T-helper 2 cell treated with Interferon-gamma antibody and Interleukin-4, amounts not matched to agents 100 ng/mL and 5 ng/mL, for 36 hours (primary cell): Measurements from ENCODE around the gene PPM1L. TPM values are rescaled to one million over a fixed set of nuclear protein-coding genes. Genes with fewer than 3 reads are reported as not detected.

Experiments used
- intact Hi-C: fragments of 100-400 bp; cut with micrococcal nuclease; formaldehyde crosslinking; loops from one replicate; pipeline ENCODE4 v1.15.1; 2023
- total RNA-seq: library from RNA; stranded (reverse); gene quantifications from 2 replicates; pipeline ENCODE4 v1.2.3, GENCODE V29; 2022

Gene PPM1L
- total RNA-seq, 1 donor from 2014 or later: 2.6 TPM

DNA sequence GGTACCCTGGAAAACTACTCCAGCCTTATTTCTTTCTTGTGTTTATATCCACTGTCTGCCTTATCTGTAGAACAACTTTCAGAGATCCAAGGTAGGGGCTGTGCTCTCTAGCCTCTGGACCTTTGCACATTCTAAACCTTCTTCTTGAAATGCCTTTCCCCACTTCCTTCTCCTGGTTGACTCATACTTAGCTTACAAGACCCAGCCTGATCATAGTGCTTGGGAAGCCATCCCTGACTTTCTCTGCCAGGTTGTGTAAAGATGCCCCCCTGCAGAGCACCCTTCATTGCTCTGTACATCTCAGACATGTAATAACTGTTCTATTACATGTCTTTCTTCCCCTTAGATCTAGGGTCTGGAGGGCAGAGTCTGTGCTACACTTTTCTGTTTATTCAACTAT, 50.1 kb downstream of the PPM1L start:
- intact Hi-C loops: no loop called here

DNA sequence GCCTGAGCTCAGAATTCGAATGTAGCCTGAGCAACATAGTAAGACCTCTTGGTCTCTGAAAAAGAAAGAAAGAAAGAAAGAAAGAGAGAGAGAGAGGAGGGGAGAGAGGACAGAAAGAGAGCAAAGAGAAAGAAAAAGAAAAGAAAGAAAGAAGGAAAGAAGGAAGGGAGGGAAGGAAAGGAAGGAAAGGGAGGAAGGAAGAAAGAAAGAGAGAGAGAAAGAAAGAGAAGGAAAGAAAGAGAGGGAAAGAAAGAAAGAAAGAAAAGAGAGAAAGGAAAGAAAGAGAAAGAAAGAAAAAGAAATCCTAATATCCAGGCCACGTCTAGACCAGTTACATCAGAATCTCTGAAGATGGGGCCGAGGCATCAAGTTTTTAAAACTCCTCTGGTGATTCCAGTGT, 50.7 kb downstream of the PPM1L start:
- intact Hi-C loops: no loop called here

DNA sequence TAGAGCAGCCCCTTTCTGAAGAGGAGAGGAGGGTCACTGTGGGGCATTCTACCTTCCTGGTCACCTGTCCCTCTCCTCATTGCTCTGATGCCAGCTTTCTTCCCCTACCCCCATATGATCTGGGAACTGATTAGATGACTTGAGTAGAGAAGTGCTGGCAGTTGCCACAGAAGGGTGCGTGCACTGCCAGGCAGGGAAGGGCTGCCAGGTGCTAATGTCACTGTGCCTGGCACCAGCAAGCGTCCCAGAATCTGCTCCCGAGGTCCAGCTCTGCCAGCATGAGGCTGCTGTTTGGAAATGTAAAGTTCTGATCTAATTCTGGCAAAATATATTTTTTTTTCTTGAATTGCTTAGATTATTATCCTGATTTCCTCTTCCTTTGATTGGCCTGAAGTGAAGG, 52.8 kb downstream of the PPM1L start:
- intact Hi-C loops: no loop called here

DNA sequence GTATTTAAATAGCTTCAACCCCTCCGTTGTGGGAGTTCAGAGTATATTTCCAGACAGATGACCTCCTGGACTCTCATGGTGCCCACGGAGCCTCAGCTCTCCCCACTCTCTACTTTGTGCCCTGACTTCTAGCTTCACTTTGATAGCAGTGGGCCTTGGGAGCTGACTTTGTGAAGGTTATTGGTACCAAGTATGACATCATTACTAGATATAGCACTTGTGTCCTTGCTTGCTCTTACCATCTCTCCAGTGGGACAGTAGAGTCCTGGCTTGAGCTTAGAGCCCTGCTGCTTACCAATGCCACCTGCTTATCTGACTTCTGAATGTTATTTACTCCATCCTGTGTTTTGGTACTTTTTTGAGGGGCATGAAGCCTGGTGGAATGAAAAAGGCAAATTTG, 53.4 kb downstream of the PPM1L start:
- intact Hi-C loops: no loop called here

DNA sequence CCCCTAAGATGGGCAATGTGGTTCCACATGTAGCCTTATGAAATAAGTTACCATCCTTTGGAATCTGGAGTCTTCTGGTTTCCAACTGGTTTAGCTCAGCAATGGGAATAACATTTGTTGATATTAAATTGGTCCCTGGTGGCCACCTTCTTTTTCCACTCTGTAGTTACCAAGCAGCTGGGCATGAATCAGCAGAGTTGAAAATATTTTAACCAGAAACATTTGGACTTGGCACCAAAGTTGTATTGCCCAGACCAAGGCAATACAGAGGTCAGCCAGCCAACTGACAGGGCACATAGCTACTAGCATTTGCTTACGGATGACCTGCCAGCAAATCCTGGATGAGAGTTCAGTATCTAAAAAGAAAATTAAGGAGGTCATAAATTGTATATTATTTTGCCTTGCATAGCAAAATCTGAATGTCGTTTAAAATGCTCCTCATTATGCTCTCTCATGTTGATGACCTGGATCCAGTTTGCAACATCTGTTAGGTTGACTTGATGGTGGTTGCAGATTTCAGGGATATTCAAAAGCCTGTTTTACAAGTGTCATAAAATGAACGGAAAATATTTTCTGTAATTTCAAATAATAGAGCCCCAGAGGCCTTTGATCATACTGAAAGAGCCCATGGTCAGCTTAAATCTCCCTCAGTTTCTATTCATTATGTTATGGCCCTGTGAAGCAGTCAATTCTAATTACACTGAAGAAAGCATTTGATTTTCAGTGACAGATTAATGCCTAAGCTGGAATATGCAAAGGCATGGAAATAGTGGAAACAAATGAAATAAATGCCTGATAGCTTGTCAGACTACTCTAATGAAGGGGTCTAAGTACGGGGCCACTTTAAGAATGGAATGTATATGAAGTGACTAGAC, 54.6 kb downstream of the PPM1L start:
- intact Hi-C loops: no loop called here

DNA sequence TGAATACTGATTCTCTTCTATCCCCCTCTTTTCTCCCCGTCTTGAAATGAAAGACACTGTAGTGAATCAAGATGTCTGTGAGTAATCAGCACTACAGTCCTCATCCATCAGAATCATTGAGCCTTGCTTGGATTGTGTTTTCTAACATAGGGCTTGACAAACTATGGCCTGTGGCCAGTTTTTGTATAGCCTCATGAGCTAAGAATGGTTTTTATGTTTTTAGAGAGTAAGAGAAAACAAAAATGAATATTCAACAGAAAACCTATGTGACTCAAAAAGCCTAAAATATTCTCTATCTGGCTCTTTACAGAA, 55.2 kb downstream of the PPM1L start:
- intact Hi-C loops: no loop called here

DNA sequence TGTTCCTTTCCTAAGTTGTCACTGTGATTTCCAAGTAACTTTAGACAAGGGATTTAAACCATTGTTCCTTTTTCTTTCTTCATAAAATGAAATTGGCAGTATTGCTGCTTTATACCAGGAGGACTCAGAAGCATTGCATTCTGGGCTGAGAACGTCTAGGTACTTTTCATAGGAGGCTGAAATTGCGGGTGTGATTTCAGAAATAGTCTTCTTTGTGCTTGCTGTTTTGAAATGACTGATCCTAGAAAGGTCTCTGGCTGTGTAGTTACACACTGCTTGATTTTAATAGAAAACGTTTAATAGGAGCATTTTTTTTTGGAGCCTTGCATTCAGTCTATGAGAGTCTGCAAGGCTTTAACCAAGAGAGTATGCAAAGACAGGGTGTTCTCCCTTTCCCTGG, 56.3 kb downstream of the PPM1L start:
- intact Hi-C loops: no loop called here

DNA sequence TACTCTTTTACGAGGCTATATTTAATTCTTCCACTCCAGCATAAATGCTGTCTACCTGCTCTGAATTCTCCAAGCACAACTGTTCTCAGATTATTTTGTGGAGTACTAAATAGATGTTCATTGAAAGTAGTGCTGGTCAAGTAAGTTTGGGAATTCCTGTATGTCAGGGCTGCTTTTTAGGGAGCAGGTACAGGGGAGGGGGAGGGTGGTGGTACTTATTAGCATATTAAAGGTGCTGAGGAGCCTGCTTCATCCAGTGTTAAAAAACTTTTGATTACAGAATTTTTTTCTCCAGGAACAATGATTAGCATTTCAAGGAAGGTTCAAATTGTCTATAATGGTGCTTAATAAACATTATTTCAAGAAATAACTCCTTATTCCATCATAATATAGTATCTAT, 59.2 kb downstream of the PPM1L start:
- intact Hi-C loops: no loop called here

DNA sequence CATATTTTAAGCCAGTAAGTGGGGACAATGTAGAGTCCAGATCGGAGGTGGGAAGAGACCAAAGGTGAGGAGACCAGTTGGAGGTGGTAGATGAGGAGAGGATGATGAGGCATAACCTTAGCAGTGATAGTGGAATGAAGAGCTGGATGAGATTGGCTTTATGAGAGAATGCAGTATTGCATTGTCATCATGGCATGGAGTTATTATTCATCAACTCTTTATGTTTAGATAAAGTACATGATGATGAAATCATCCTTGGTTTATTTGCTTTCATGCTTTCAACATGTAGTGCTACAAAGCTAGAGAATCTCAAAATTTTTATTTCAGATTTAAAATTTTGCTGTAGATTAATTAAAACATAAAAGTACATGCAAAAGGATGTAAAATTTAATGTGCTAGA, 64.0 kb downstream of the PPM1L start:
- intact Hi-C loops: no loop called here

DNA sequence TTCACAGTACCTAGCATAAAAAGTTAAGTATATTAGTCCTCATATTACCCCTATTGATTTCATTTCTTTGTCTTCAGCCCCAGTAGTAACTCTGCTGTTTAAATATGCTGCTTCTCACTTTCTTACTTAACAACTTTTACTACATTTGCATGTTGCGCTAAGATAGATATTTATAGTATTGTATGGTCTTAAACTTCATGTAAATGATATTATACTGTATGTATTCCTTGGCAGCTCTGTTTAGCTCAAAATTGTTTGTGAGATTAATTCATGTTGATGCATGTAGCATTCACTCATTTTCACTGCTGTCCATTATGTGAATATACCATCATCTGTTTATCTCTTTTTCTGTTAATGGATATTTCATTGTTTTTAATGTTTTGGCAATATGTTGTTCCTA, 64.4 kb downstream of the PPM1L start:
- intact Hi-C loops: no loop called here

DNA sequence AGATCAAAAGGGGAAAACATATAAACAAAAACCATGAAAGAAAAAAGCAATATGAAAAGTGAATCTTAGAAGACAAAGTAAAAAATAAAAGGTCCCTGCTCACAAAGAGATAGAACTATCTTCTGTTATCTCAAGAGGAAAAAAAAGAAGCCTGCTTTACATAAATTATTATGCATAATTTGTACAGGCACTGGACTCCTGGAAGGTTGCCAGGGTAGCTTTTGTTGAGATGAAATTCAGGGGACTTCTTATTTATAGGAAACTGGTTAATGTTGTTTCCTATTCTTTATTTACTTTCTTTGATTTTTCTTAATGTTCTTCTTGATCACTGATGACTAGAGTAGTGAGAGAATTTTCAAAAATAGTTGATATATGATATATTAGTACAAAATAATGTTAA, 66.9 kb downstream of the PPM1L start:
- intact Hi-C loops: no loop called here

DNA sequence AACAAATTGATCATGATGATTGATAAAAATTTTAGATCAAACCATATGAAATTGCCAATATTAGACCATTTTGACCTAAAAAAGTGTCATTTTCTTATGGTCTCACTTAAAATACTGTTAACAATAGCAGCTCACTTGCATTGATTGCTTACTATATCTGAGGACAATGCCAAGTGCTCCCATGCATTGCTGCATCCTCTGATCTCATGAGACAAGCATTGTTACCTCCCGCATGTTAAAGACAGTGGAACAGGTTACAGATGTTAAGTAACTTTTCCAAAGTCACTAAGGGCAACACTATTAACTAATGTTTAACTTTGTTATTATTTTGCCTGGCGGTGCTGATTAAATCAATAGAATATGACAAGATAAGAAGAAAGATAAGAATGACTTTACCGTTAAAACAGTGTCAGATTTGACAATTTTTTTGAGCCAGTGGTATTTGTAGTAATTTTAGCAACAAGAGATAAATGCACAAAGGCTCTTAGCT, 69.3 kb downstream of the PPM1L start:
- intact Hi-C loops: no loop called here

DNA sequence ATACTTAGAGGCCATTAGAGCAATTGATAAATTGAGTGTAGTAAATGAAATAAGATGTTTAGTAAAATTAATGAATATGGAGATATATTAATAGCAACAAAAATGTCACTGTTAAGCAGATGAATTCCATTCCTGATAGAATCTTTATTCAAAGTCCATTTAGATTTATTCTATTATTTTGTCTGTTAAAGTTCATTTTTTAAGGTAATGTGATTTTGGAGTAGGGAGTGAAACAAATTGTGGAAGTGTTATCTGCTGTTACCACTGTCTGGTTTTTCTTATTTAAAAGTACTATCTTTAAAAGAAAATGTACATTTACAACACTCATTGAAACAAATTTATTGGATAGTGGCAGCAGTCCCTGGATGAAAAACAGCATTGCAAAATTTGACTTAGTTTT, 70.4 kb downstream of the PPM1L start:
- intact Hi-C loops: no loop called here

DNA sequence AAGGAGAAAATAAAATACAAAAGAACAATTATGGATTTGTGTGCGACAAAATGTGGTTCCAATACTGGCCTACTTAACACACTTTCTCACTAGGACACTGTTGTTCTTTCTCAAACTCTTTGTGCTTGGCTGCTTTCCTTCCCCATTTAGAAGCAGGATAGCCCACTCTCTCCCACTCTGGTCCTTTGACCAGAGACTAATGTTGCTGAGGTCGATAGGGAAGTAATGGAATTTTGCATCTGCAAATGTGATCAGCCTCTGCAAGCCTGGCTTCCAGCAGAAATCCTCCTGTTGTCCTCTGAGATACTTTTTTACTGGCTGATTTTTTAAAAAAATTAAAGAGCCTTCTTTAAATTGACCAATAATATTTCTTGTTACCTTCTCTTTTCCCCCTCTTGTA, 71.0 kb downstream of the PPM1L start:
- intact Hi-C loops: no loop called here

DNA sequence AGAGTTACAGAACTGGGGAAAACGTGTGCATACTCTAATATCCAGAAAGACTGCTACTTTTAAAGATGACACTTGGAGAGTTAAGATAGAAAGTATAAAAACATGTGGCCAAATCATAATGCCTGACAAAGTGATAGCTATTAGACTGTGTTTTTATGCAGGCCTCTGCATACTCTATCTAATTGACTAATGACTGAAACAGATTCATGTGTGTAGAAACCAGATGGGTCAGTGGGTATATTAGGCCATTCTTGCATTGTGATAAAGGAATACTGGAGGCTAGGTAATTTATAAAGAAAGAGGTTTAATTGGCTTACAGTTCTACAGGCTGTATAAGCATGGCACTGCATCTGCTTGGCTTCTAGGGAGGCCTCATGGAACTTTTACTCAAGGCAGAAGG, 71.5 kb downstream of the PPM1L start:
- intact Hi-C loops: no loop called here

DNA sequence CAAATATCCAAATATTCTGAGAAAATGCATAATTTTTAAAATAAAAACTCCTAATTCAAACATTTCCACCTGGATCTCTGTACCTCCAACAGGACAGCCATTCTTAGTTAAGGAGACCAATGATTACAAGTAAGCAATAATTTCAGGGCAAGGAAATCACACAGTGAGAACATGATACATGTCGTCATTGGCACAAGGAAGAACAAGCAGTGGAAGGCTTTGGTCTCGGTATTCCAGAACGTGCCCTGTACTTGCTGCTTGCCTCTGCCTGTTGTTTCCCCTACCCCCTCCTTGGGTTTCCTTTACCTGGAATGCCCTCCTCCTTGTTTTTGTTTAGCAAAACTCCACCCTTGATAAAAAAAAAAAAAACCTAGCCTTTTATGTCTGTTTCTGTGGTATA, 72.8 kb downstream of the PPM1L start:
- intact Hi-C loops: no loop called here

DNA sequence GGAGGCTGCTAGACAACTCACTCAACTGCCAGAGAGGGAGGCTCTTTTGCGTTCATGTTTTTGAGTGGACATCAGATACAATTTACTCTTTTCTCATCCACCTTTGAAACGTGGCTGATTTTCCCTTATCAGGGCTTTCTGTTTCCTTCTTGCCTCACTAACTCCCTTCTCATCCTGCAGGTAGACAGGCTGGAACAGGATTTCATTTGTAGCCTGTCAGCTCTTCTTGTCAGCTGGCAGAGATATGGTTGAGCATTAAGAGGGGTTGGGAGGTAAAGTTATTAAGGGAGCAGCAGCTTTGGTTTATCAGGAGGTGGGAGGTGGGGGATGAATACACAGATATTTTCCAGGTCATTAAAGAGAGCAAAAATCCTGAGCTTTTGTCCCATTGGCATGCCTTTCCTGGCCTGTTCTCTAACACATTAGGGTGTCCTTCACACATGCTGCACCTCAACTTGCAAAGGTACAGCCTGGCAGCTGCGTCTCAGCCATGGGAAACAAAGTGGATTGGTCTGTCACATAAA, 73.5 kb downstream of the PPM1L start:
- intact Hi-C loops: no loop called here

DNA sequence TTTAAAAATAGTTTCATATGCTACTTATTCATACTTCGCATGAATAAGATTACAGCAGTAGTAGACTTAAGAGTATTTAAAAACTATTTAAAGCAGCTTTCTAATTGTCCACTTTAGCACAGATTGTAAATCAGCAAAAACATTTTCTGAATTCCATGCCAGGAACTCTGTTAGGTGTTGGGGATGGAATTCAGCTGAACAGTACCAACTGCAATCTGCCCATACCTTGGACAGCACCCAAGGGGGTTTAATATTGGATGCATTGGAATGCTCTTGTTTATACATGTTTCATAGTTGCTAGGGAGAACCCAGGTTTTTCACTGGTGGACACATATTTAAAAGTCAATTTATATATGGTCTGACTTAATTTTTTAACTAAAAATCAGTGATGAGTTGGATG, 74.8 kb downstream of the PPM1L start:
- intact Hi-C loops: no loop called here

DNA sequence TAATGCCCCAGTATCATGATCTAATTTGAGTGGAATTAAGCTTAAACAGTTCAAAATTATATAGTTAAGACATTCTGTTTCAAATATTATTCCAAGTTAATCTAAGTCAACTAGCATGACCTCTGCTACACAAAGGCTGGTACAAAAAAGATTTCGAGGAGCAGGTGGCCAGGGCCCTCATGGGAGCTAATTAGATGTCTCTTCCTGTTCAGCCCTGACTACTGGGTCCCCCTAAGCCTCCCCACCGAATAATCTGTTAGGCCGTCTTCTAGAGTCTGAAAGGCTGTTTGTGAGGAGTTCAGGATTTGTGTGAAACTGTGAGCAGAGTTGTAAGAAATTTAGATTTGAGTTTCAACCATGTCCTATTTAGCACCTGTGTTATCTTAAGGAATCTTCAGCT, 75.4 kb downstream of the PPM1L start:
- intact Hi-C loops: no loop called here

DNA sequence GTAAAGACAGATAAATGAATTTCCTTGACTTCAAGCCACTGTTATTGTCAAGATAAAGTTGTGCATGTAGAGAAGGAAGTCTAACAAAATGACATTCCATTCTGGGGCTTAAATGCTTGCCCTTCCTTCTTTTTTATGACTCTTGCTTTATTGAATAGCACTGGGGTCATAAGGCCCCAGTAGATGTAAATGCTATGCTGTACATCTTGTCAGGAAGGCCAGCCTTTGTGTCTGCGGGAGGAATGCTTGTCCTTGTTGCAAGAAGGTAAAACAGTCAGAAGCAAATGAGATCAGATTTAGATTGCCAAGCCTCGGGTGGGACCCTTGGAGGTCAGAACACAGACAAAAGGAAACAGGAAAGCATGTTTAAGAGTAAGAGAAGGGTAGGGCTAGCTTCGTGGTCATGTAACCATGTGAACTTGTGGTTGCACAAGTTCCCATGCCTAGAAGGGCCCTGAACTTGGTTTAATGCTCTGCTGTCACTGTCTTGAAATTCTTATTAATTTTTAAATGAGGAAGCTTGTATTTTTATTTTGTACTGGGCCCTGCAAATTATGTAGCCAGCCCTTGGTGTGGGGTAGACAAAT, 81.5 kb downstream of the PPM1L start:
- intact Hi-C loops: no loop called here

DNA sequence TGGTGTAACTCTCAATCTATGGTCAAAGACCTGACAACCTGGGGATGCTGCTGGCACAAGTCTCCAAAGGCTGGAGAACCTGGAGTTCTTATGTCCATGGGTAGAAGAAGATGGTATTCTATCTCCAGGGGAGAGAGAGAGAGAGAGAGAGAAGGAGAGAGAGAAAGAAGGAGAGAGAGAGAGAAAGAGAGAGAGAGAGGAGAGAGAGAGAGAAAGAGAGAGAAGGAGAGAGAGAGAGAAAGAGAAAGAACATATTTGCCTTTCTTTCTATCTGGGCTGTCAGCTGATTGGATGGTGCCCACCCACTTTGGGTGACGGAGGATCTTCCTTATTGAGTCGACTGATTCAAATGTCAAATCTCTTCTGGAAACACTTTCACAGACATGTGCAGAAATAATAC, 84.6 kb downstream of the PPM1L start:
- intact Hi-C loops: no loop called here

DNA sequence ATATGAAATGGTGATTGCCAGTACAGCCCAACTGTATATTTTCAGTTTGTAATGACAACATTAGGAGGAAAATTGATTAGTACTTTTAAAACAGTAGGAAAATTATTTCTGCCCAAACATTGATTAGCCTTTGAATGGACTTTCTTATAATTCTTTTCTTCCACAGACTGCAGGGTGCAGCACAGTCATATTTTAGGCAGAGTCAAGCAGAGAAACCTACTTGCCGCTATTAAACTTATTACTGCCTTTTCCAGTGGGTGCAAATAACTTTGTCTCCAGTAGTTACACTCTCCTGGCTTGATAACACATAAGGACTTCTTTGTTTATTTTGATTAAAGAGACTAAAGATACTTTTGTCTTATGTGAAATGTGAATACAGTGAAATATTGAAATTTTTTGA, 85.4 kb downstream of the PPM1L start:
- intact Hi-C loops: no loop called here
